DMS 273 (cell line): ENCODE measurements around the gene TMEM185A.
A peak's percentile ranks its signal among the peaks of the same experiment; 100 is the strongest.
"Not testable (repeated sequence)": the region's sequence is repeated elsewhere in the genome, so short reads cannot be mapped to it uniquely, and the experiment has no call there.

Experiments
- DNase-seq: peaks from one replicate; lab custom pipeline; 2025; ENCODE audit not compliant: unreplicated experiment; lab: John Stamatoyannopoulos, UW

Gene TMEM185A

GRCh38 chrX:149628280-149628679, 3.3 kb downstream of the TMEM185A start:
- peak; percentile 67 for DNase-seq

GRCh38 chrX:149626829-149627228, 4.8 kb downstream of the TMEM185A start:
- DNase-seq, result not testable (repeated sequence)

GRCh38 chrX:149619662-149620061, 11.9 kb downstream of the TMEM185A start:
- not testable (repeated sequence) for DNase-seq

GRCh38 chrX:149618871-149619270, 12.7 kb downstream of the TMEM185A start:
- no peak for DNase-seq

- no peak for DNase-seq
Measured at GRCh38 chrX:149611623-149612175, 19.9 kb downstream of the TMEM185A start.

GRCh38 chrX:149610511-149610910, 21.1 kb downstream of the TMEM185A start:
- no peak for DNase-seq

GRCh38 chrX:149607699-149608098, 23.9 kb downstream of the TMEM185A start:
- DNase-seq, result no peak

- DNase-seq, result not testable (repeated sequence)
Measured at GRCh38 chrX:149605248-149605885, 26.2 kb downstream of the TMEM185A start.

- not testable (repeated sequence) for DNase-seq
Measured at GRCh38 chrX:149598603-149599002, 33.0 kb downstream of the TMEM185A start.

GRCh38 chrX:149595943-149596342, 35.6 kb downstream of the TMEM185A start:
- not testable (repeated sequence) for DNase-seq

- DNase-seq, result not testable (repeated sequence)
Measured at GRCh38 chrX:149595214-149595613, 36.4 kb downstream of the TMEM185A start, which contains the start of gene HSFX2. HSFX2 (minus strand) TSS chrX:149595314; CDS start chrX:149594700, 614 bp downstream.

GRCh38 chrX:149590993-149591392, 40.6 kb downstream of the TMEM185A start:
- DNase-seq, result not testable (repeated sequence)

GRCh38 chrX:149587359-149587758, 44.2 kb downstream of the TMEM185A start, which contains the start of gene MAGEA9B:
MAGEA9B (minus strand) TSS chrX:149587459; CDS start chrX:149583179, 4,280 bp downstream.
- not testable (repeated sequence) for DNase-seq

- DNase-seq, result not testable (repeated sequence)
Measured at GRCh38 chrX:149585631-149586030, 46.0 kb downstream of the TMEM185A start.

GRCh38 chrX:149573456-149573855, 58.1 kb downstream of the TMEM185A start:
- DNase-seq, result not testable (repeated sequence)

- DNase-seq, result no peak
Measured at GRCh38 chrX:149572743-149573142, 58.8 kb downstream of the TMEM185A start.

- DNase-seq, result no peak
Measured at GRCh38 chrX:149571770-149572169, 59.8 kb downstream of the TMEM185A start.

- no peak for DNase-seq
Measured at GRCh38 chrX:149570668-149571067, 60.9 kb downstream of the TMEM185A start.

- no peak for DNase-seq
Measured at GRCh38 chrX:149569770-149570169, 61.8 kb downstream of the TMEM185A start.

GRCh38 chrX:149568701-149569296, 62.8 kb downstream of the TMEM185A start:
- no peak for DNase-seq

GRCh38 chrX:149567621-149568417, 63.8 kb downstream of the TMEM185A start:
- DNase-seq, result no peak
